HCT116 (cell line): ENCODE data around the gene UTF1. TPM values are rescaled to one million over a fixed set of nuclear protein-coding genes. Genes with fewer than 3 reads are reported as not detected.

Experiments
- ATAC-seq: fragments of 200-7000 bp; cut with Tn5 transposase; 2 replicates; pipeline ENCODE4 v1.9.1; 2020; ENCODE audit warnings: mild to moderate bottlenecking, moderate library complexity
- BruUV-seq: library from RNA; stranded (reverse); fragments of 400-500 nt; replicated peaks from 2 replicates; lab custom pipeline; 2021; lab: Mats Ljungman, UMichigan
- CTCF ChIA-PET: fragments of 300-600 bp; sonication (Branson Sonifier 250); formaldehyde crosslinking; loops from one replicate; lab custom pipeline; 2021; ENCODE audit warnings: antibody characterized with exemption; lab: Charles Lee
- POLR2A ChIA-PET: fragments of 300-600, 350-600 bp; sonication (Branson Sonifier 250); formaldehyde crosslinking; loops from one replicate; lab custom pipeline; 2021; ENCODE audit warnings: antibody characterized with exemption; lab: Charles Lee
- RAD21 ChIA-PET, 2 experiments: fragments of 300-600 bp; sonication (Branson Sonifier 250); formaldehyde crosslinking; loops; one replicate each; lab custom pipeline; 2023; ENCODE audit warnings: low total read pairs in 2 of 2; ENCODE audit not compliant: uncharacterized antibody in 2 of 2, unreplicated experiment in 2 of 2, low non-redundant PET in 1 of 2; lab: Charles Lee
- DNase-seq: peaks from one replicate; pipeline ENCODE4 v3.0.0-alpha.2; 2010; ENCODE audit warnings: low read depth, low spot score
- H2AFZ ChIP-seq: fragments of 200-600 bp; shearing (Covaris generic), sonication (generic); 2 replicates; pipeline ENCODE4 v1.6.1; 2017; ENCODE audit warnings: low read depth, mixed run types, mixed read lengths, antibody characterized with exemption, low read length; ENCODE audit not compliant: poor library complexity, severe bottlenecking
- H3K27ac ChIP-seq: 2 replicates; pipeline ENCODE4 v1.5.1; 2012; ENCODE audit warnings: low read depth, low read length
- H3K27me3 ChIP-seq: fragments of 200-600 bp; sonication (generic); 2 replicates; pipeline ENCODE4 v1.6.1; 2016; ENCODE audit warnings: mixed run types, low read length, mixed read lengths; ENCODE audit not compliant: insufficient read depth
- H3K36me3 ChIP-seq, 2 experiments: fragments of 200-500 bp in 1 of 2; fragments of 200-600 bp in 1 of 2; sonication (Bioruptor generic) in 1 of 2; sonication (generic) in 1 of 2; 2 replicates each; pipeline versions ENCODE4 v1.5.1 to v1.6.1; 2014 to 2016; ENCODE audit warnings: low read length in 2 of 2, inconsistent platforms in 1 of 2, mixed read lengths in 1 of 2, mixed run types in 1 of 2; ENCODE audit not compliant: insufficient read depth in 2 of 2, control insufficient read depth in 1 of 2
- H3K4me1 ChIP-seq, 2 experiments: fragments of 200-600 bp in 1 of 2; sonication (generic) in 1 of 2; 2 replicates each; pipeline versions ENCODE4 v1.5.1 to v1.6.1; 2012 to 2017; ENCODE audit warnings: low read length in 2 of 2, inconsistent platforms in 1 of 2, mild to moderate bottlenecking in 1 of 2, mixed read lengths in 1 of 2, mixed run types in 1 of 2, moderate library complexity in 1 of 2; ENCODE audit not compliant: insufficient read depth in 2 of 2, control insufficient read depth in 1 of 2
- H3K4me2 ChIP-seq: fragments of 200-600 bp; sonication (generic); 2 replicates; pipeline ENCODE4 v1.6.1; 2017; ENCODE audit warnings: mixed run types, low read length, mixed read lengths
- H3K4me3 ChIP-seq, 2 experiments: fragments of 200-600 bp in 1 of 2; sonication (generic) in 1 of 2; replicated peaks in 1 of 2; 2 replicates each; pipeline ENCODE4 v1.5.1; 2011 to 2016; ENCODE audit warnings: low read length in 2 of 2, control low read depth in 1 of 2, low read depth in 1 of 2, mild to moderate bottlenecking in 1 of 2, mixed read lengths in 1 of 2, mixed run types in 1 of 2
- H3K79me2 ChIP-seq: fragments of 200-600 bp; sonication (generic); 2 replicates; pipeline ENCODE4 v1.6.1; 2017; ENCODE audit warnings: mild to moderate bottlenecking, mixed run types, low read length, moderate library complexity, mixed read lengths; ENCODE audit not compliant: insufficient read depth
- H3K9ac ChIP-seq: fragments of 200-600 bp; sonication (generic); 2 replicates; pipeline ENCODE4 v1.6.1; 2016; ENCODE audit warnings: low read length, mixed read lengths
- H3K9me2 ChIP-seq: fragments of 200-600 bp; sonication (generic), shearing (Covaris generic); 2 replicates; pipeline ENCODE4 v1.6.1; 2017; ENCODE audit warnings: mixed run types, mild to moderate bottlenecking, moderate library complexity; ENCODE audit not compliant: insufficient read depth
- H3K9me3 ChIP-seq, 2 experiments: fragments of 200-500 bp in 1 of 2; fragments of 200-600 bp in 1 of 2; sonication (Bioruptor generic) in 1 of 2; sonication (generic) in 1 of 2; 2 replicates each; pipeline ENCODE4 v1.6.1; 2014 to 2017; ENCODE audit warnings: low read length in 2 of 2, mixed read lengths in 2 of 2, inconsistent platforms in 1 of 2, low read depth in 1 of 2, mild to moderate bottlenecking in 1 of 2, mixed run types in 1 of 2, moderate library complexity in 1 of 2; ENCODE audit not compliant: control insufficient read depth in 1 of 2, insufficient read depth in 1 of 2
- H4K20me1 ChIP-seq: fragments of 200-600 bp; sonication (generic), shearing (Covaris generic); 2 replicates; pipeline ENCODE4 v1.6.1; 2017; ENCODE audit warnings: mixed run types, mild to moderate bottlenecking, moderate library complexity; ENCODE audit not compliant: insufficient read depth
- POLR2AphosphoS5 ChIP-seq: IDR thresholded peaks from 2 replicates; pipeline ENCODE4 v1.6.1; 2011; ENCODE audit warnings: mild to moderate bottlenecking, low read depth, low read length, moderate library complexity
- SIN3A ChIP-seq: IDR thresholded peaks from 2 replicates; pipeline ENCODE4 v1.6.1; 2012; ENCODE audit warnings: low read depth
- SRF ChIP-seq: IDR thresholded peaks from 2 replicates; pipeline ENCODE4 v1.6.1; 2012; ENCODE audit warnings: low read depth
- TCF7L2 ChIP-seq: IDR thresholded peaks from 2 replicates; pipeline ENCODE4 v1.7.0; 2011; ENCODE audit warnings: borderline replicate concordance, inconsistent platforms; ENCODE audit not compliant: insufficient read depth, insufficient read length; ENCODE audit errors: extremely low read depth
- intact Hi-C: fragments of 100-400 bp; cut with micrococcal nuclease; formaldehyde crosslinking; loops from 2 replicates; pipeline ENCODE4 v1.10.0; 2022
- total RNA-seq: library from RNA; stranded (reverse); gene quantifications from one replicate; pipeline ENCODE4 v1.2.1, GENCODE V29; 2021; ENCODE audit not compliant: unreplicated experiment
- TF ChIP-seq, protein P1 (sequence below): IDR thresholded peaks from 2 replicates; pipeline ENCODE4 v1.6.1; 2012
- TF ChIP-seq, protein P2 (sequence below): IDR thresholded peaks from 2 replicates; pipeline ENCODE4 v1.6.1; 2012; ENCODE audit warnings: low read depth
- TF ChIP-seq, protein P3 (sequence below), 3 experiments: fragments of 200-600 bp in 1 of 3; sonication (generic) in 1 of 3; IDR thresholded peaks in 2 of 3; conservative IDR thresholded peaks in 1 of 3; 2 replicates each; pipeline ENCODE4 v1.5.1; 2012 to 2017; ENCODE audit warnings: low read depth in 2 of 3, low read length in 2 of 3, antibody characterized with exemption in 1 of 3, borderline replicate concordance in 1 of 3, control low read depth in 1 of 3, mild to moderate bottlenecking in 1 of 3, mixed read lengths in 1 of 3, mixed run types in 1 of 3, moderate library complexity in 1 of 3; ENCODE audit not compliant: insufficient read depth in 1 of 3

UTF1 gene
- total RNA-seq, 1 experiment from 2014 or later, result not detected

DNA sequence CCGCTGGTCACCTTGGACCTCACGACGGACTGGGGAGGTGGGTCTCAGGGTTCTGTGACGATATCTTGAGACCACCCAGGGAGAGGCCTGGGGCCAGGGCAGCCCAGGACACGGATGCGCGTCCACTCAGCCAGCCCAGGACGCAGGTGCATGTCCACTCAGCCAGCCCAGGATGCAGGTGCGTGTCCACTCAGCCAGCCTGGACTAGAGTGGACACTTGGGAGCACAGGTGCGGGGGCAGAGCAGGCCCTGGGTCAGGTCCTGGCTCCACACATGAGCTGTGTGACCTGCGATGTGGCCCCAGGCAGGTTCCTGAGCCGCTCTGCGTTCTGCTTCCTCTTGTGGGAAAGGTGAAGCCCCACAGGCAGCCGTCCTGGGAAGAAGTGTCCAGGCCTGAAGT is 47.8 kb upstream of the UTF1 start:
- Histone ChIP-seq H3K9ac (no peak overlapping the region), H3K79me2 (no peaks in the 10 kb centered on the region), H3K27ac (no peak overlapping the region), H3K9me3 (no peaks in the 10 kb centered on the region; a peak in 1 of 4 replicates), H3K9me2 (no peaks in the 10 kb centered on the region), H3K36me3 (no peaks in the 10 kb centered on the region), H2AFZ (no peak overlapping the region), H3K4me1 (no peaks in the 10 kb centered on the region), H3K4me2 (no peak overlapping the region), H3K4me3 (no peak overlapping the region), H4K20me1 (no peaks in the 10 kb centered on the region), H3K27me3 (no peaks in the 10 kb centered on the region)
- no TSS peak for BruUV-seq
- ATAC-seq (no peak), DNase-seq (no peak)
- intact Hi-C loops, result no loop called here
- RAD21 ChIA-PET, result no interaction called here
- POLR2A ChIA-PET, result no interaction called here
- TF ChIP-seq, protein P1, sequence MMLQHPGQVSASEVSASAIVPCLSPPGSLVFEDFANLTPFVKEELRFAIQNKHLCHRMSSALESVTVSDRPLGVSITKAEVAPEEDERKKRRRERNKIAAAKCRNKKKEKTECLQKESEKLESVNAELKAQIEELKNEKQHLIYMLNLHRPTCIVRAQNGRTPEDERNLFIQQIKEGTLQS, result no peak
- TF ChIP-seq, protein P2, sequence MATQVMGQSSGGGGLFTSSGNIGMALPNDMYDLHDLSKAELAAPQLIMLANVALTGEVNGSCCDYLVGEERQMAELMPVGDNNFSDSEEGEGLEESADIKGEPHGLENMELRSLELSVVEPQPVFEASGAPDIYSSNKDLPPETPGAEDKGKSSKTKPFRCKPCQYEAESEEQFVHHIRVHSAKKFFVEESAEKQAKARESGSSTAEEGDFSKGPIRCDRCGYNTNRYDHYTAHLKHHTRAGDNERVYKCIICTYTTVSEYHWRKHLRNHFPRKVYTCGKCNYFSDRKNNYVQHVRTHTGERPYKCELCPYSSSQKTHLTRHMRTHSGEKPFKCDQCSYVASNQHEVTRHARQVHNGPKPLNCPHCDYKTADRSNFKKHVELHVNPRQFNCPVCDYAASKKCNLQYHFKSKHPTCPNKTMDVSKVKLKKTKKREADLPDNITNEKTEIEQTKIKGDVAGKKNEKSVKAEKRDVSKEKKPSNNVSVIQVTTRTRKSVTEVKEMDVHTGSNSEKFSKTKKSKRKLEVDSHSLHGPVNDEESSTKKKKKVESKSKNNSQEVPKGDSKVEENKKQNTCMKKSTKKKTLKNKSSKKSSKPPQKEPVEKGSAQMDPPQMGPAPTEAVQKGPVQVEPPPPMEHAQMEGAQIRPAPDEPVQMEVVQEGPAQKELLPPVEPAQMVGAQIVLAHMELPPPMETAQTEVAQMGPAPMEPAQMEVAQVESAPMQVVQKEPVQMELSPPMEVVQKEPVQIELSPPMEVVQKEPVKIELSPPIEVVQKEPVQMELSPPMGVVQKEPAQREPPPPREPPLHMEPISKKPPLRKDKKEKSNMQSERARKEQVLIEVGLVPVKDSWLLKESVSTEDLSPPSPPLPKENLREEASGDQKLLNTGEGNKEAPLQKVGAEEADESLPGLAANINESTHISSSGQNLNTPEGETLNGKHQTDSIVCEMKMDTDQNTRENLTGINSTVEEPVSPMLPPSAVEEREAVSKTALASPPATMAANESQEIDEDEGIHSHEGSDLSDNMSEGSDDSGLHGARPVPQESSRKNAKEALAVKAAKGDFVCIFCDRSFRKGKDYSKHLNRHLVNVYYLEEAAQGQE, result no peak
- TF ChIP-seq SIN3A (no peak), SRF (no peak), TCF7L2 (no peak), POLR2AphosphoS5 (no peak)
- TF ChIP-seq, protein P3, sequence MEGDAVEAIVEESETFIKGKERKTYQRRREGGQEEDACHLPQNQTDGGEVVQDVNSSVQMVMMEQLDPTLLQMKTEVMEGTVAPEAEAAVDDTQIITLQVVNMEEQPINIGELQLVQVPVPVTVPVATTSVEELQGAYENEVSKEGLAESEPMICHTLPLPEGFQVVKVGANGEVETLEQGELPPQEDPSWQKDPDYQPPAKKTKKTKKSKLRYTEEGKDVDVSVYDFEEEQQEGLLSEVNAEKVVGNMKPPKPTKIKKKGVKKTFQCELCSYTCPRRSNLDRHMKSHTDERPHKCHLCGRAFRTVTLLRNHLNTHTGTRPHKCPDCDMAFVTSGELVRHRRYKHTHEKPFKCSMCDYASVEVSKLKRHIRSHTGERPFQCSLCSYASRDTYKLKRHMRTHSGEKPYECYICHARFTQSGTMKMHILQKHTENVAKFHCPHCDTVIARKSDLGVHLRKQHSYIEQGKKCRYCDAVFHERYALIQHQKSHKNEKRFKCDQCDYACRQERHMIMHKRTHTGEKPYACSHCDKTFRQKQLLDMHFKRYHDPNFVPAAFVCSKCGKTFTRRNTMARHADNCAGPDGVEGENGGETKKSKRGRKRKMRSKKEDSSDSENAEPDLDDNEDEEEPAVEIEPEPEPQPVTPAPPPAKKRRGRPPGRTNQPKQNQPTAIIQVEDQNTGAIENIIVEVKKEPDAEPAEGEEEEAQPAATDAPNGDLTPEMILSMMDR (IDR thresholded peaks at IDR 0.05 in 2 of 3, conservative IDR thresholded peaks at IDR 0.05 in 1 of 3; ENCODE audit: borderline replicate concordance in 1 of 3, insufficient read depth in 1 of 3, low read depth in 2 of 3, low read length in 2 of 3), result no peak
- CTCF ChIA-PET, result no interaction called here
